Endodermal cell (in vitro differentiated cells): ENCODE results near the gene GPR39. TPM values are rescaled to one million over a fixed set of nuclear protein-coding genes. Genes with fewer than 3 reads are reported as not detected.

ENCODE experiments used
- DNase-seq: peaks from one replicate; pipeline ENCODE4 v3.0.0-alpha.2; 2017
- H3K27ac ChIP-seq: 2 replicates; pipeline ENCODE4 v1.5.1; 2013; ENCODE audit warnings: mild to moderate bottlenecking, low read depth, low read length, moderate library complexity
- H3K27me3 ChIP-seq: 2 replicates; pipeline ENCODE4 v1.6.1; 2013; ENCODE audit warnings: mild to moderate bottlenecking, low read length, moderate library complexity; ENCODE audit not compliant: insufficient read depth, control insufficient read depth, poor library complexity, severe bottlenecking
- H3K36me3 ChIP-seq: 2 replicates; pipeline ENCODE4 v1.7.0; 2013; ENCODE audit warnings: mild to moderate bottlenecking, low read length, moderate library complexity; ENCODE audit not compliant: control insufficient read depth, insufficient read depth
- H3K4me1 ChIP-seq: one replicate; pipeline ENCODE4 v1.7.0; 2013; ENCODE audit warnings: low read length; ENCODE audit not compliant: control insufficient read depth, insufficient read depth
- H3K4me3 ChIP-seq: 2 replicates; pipeline ENCODE4 v1.5.1; 2013; ENCODE audit warnings: mild to moderate bottlenecking, low read length, moderate library complexity
- H3K9ac ChIP-seq: 2 replicates; pipeline ENCODE4 v1.6.1; 2013; ENCODE audit warnings: mild to moderate bottlenecking, low read length, moderate library complexity; ENCODE audit not compliant: poor library complexity, severe bottlenecking; ENCODE audit errors: extremely low read depth
- H3K9me3 ChIP-seq: 2 replicates; pipeline ENCODE4 v1.6.1; 2013; ENCODE audit warnings: mild to moderate bottlenecking, low read length, moderate library complexity; ENCODE audit not compliant: control insufficient read depth
- H3K27ac Mint-ChIP-seq: 2 replicates; pipeline ENCODE4 v1.8.0; 2020; ENCODE audit warnings: mixed read lengths
- H3K27me3 Mint-ChIP-seq: 2 replicates; pipeline ENCODE4 v1.8.0; 2021; ENCODE audit warnings: mild to moderate bottlenecking, mixed read lengths; ENCODE audit not compliant: insufficient read depth
- H3K36me3 Mint-ChIP-seq: 2 replicates; pipeline ENCODE4 v1.8.0; 2020; ENCODE audit warnings: low read depth, mixed read lengths
- H3K4me1 Mint-ChIP-seq: 2 replicates; pipeline ENCODE4 v1.8.0; 2020; ENCODE audit warnings: mixed read lengths
- H3K4me3 Mint-ChIP-seq: 2 replicates; pipeline ENCODE4 v1.8.0; 2020; ENCODE audit warnings: mild to moderate bottlenecking, moderate library complexity, mixed read lengths
- H3K9me3 Mint-ChIP-seq: 2 replicates; pipeline ENCODE4 v1.8.0; 2020; ENCODE audit warnings: mild to moderate bottlenecking, mixed read lengths
- CTCF ChIP-seq: fragments of 200-600 bp; sonication (generic); conservative IDR thresholded peaks from 2 replicates; pipeline ENCODE4 v1.5.0; 2021; ENCODE audit warnings: antibody characterized with exemption, mild to moderate bottlenecking
- WGBS, 2 experiments: methylation state at CpG; one replicate each; pipeline versions ENCODE4 v1.1.5 to v1.1.7; 2013; ENCODE audit warnings: missing lambda C conversion rate in 2 of 2, mixed read lengths in 1 of 2; ENCODE audit not compliant: insufficient coverage in 1 of 2, insufficient read length in 1 of 2; 5-methylcytosine and 5-hydroxymethylcytosine counted together
- total RNA-seq, 2 donors: library from RNA; stranded (reverse); fragmentation: NEBNext Ultra II Directional in 1 of 2; extraction: Animal tissue kit (Norgen Biotek cat#: 25700) in 1 of 2; gene quantifications; 2 replicates in 1 of 2; 3 replicates in 1 of 2; pipeline ENCODE4 v1.2.1, GENCODE V29; 2021

GPR39 gene
- total RNA-seq, 2 donors from 2014 or later: 9.4 to 14.6 TPM

- Histone ChIP-seq H3K27me3 (no peaks in the 10 kb centered on the region), H3K4me3 (no peak overlapping the region), H3K36me3 (no peaks in the 10 kb centered on the region), H3K4me1 (no peaks in the 10 kb centered on the region), H3K9me3 (peaks cover 25% of the 10 kb centered on the region), H3K27ac (no peak overlapping the region), H3K9ac (no peak overlapping the region)
- TF ChIP-seq CTCF: no peak
- no peak for DNase-seq
- H3K4me3 Mint-ChIP-seq: no peak overlapping the region
- peaks cover 26% of the 10 kb centered on the region for H3K9me3 Mint-ChIP-seq
- H3K36me3 Mint-ChIP-seq: peaks cover 6% of the 10 kb centered on the region
- H3K27ac Mint-ChIP-seq: no peak overlapping the region
- peaks cover 4% of the 10 kb centered on the region for H3K4me1 Mint-ChIP-seq
- H3K27me3 Mint-ChIP-seq: no peaks in the 10 kb centered on the region
- 81 to 85% methylated on average over 4 to 5 of the region's 5 CpGs for WGBS, 2 experiments
Observed at GRCh38 chr2:132373391-132374135, 43.0 kb upstream of the GPR39 start.

DNA sequence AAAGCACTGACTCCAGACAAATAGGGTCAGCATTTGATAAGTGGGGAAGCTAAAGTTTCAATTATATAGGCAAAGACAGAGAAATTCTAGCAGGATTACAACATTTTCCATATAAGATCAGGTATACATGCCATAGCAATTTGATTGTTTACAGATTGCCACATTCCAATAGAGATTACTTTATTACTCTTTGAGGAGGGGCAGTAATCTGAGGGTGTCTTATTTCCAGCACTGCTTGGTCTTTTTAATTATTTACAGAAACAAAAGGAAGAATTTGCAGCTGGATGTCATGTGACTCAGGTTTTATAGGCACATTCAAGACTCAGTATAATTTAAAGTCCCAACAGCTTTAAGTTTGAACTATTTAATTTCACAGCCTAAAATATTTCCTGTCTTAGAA is 42.5 kb upstream of the GPR39 start:
- H3K9me3 Mint-ChIP-seq: peaks cover 26% of the 10 kb centered on the region
- DNase-seq: no peak
- H3K27ac Mint-ChIP-seq: no peak overlapping the region
- H3K36me3 ChIP-seq: no peaks in the 10 kb centered on the region
- H3K4me1 ChIP-seq: no peaks in the 10 kb centered on the region
- H3K27me3 ChIP-seq: no peaks in the 10 kb centered on the region
- H3K27ac ChIP-seq: no peak overlapping the region
- no peaks in the 10 kb centered on the region for H3K27me3 Mint-ChIP-seq
- no peak overlapping the region for H3K4me3 ChIP-seq
- H3K4me3 Mint-ChIP-seq: no peak overlapping the region
- TF ChIP-seq CTCF: no peak
- H3K9ac ChIP-seq: no peak overlapping the region
- peaks cover 6% of the 10 kb centered on the region for H3K36me3 Mint-ChIP-seq
- H3K9me3 ChIP-seq: peaks cover 25% of the 10 kb centered on the region
- peaks cover under 1% of the 10 kb centered on the region for H3K4me1 Mint-ChIP-seq

GRCh38 chr2:132374551-132374950 is 42.1 kb upstream of the GPR39 start:
- Histone ChIP-seq H3K36me3 (no peaks in the 10 kb centered on the region), H3K4me3 (no peak overlapping the region), H3K9ac (no peak overlapping the region), H3K4me1 (no peaks in the 10 kb centered on the region), H3K9me3 (peaks cover 25% of the 10 kb centered on the region), H3K27me3 (no peaks in the 10 kb centered on the region), H3K27ac (no peak overlapping the region)
- Mint-ChIP-seq H3K9me3 (peaks cover 29% of the 10 kb centered on the region), H3K27ac (no peak overlapping the region), H3K4me1 (no peaks in the 10 kb centered on the region), H3K4me3 (no peak overlapping the region), H3K36me3 (peaks cover 6% of the 10 kb centered on the region), H3K27me3 (no peaks in the 10 kb centered on the region)
- DNase-seq: no peak
- TF ChIP-seq CTCF: no peak
- 93 to 94% methylated on average over 2 of the region's 2 CpGs for WGBS, 2 experiments
